D721Med (cell line): ENCODE measurements around the gene RASGEF1C.

ENCODE experiments used
- DNase-seq: peaks from one replicate; pipeline ENCODE4 v3.0.0; 2011; ENCODE audit warnings: low spot score; ENCODE audit not compliant: insufficient read length
- FAIRE-seq: peaks from 2 replicates; lab custom pipeline; 2011; peaks lifted over from hg19 to GRCh38; lab: Jason Lieb, UNC
- CTCF ChIP-seq: IDR thresholded peaks from 2 replicates; pipeline ENCODE4 v1.5.1; 2012; ENCODE audit warnings: mild to moderate bottlenecking, control low read depth; ENCODE audit not compliant: insufficient read depth; ENCODE audit errors: missing control alignments

The RASGEF1C gene

GRCh38 chr5:180180421-180180820 is 28.6 kb downstream of the RASGEF1C start:
- FAIRE-seq (no peak), DNase-seq (no peak)
- TF ChIP-seq CTCF: no peak

- no peak for TF ChIP-seq CTCF
- no peak for FAIRE-seq
- no peak for DNase-seq
These were observed 29.3 kb downstream of the RASGEF1C start for GRCh38 chr5:180179442-180180420.

- TF ChIP-seq CTCF: no peak
- FAIRE-seq (no peak), DNase-seq (no peak)
These were observed 30.2 kb downstream of the RASGEF1C start for GRCh38 chr5:180178531-180179441.

GRCh38 chr5:180176191-180176590 is 32.8 kb downstream of the RASGEF1C start:
- FAIRE-seq (no peak), DNase-seq (no peak)
- TF ChIP-seq CTCF: no peak

GRCh38 chr5:180175015-180175431 is 34.0 kb downstream of the RASGEF1C start:
- FAIRE-seq (no peak), DNase-seq (no peak)
- no peak for TF ChIP-seq CTCF

- no peak for TF ChIP-seq CTCF
- no peak for FAIRE-seq
These were observed 34.4 kb downstream of the RASGEF1C start for GRCh38 chr5:180174587-180174972.

More at GRCh38 chr5:180174587-180174972, 34.4 kb downstream of the RASGEF1C start:
- no peak for DNase-seq
